ENCODE results near the gene GALNT15.

- TF ChIP-seq CTCF (IDR thresholded peaks at IDR 0.05; ENCODE audit: low read length) (no peak), EZH2 (IDR thresholded peaks at IDR 0.05; ENCODE audit: borderline replicate concordance, low read length) (no peak)
Measured at GRCh38 chr3:16188071-16188470, 13.6 kb downstream of the GALNT15 start.
